Neural crest cell (in vitro differentiated cells): ENCODE results near the gene DIP2B. TPM values are rescaled to one million over a fixed set of nuclear protein-coding genes. Genes with fewer than 3 reads are reported as not detected.

Experiments used
- DNase-seq: peaks from one replicate; pipeline ENCODE4 v3.0.0; 2021; ENCODE audit warnings: low read depth, mixed read lengths, low spot score
- H3K27ac Mint-ChIP-seq: one replicate; pipeline ENCODE4 v1.8.0; 2021; ENCODE audit warnings: mild to moderate bottlenecking, mixed read lengths; ENCODE audit not compliant: unreplicated experiment
- H3K27me3 Mint-ChIP-seq: 2 replicates; pipeline ENCODE4 v1.8.0; 2021; ENCODE audit warnings: low read depth, mild to moderate bottlenecking, mixed read lengths
- H3K36me3 Mint-ChIP-seq: 2 replicates; pipeline ENCODE4 v1.8.0; 2021; ENCODE audit warnings: low read depth, mild to moderate bottlenecking, mixed read lengths
- H3K4me1 Mint-ChIP-seq: 2 replicates; pipeline ENCODE4 v1.8.0; 2021; ENCODE audit warnings: mixed read lengths
- H3K4me3 Mint-ChIP-seq: one replicate; pipeline ENCODE4 v1.8.0; 2021; ENCODE audit warnings: mild to moderate bottlenecking, mixed read lengths
- H3K9me3 Mint-ChIP-seq: 2 replicates; pipeline ENCODE4 v1.8.0; 2021; ENCODE audit warnings: mixed read lengths
- CTCF ChIP-seq: fragments of 200-600 bp; sonication (generic); conservative IDR thresholded peaks from 2 replicates; pipeline ENCODE4 v1.5.0; 2021; ENCODE audit warnings: antibody characterized with exemption, mild to moderate bottlenecking
- total RNA-seq: library from RNA; stranded (reverse); gene quantifications from 2 replicates; pipeline ENCODE4 v1.2.1, GENCODE V29; 2021

The DIP2B gene
- total RNA-seq, 1 donor from 2014 or later = 39.4 TPM

GRCh38 chr12:50621399-50622300 lies 116.9 kb downstream of the DIP2B start:
- no peak for DNase-seq
- Mint-ChIP-seq H3K4me3 (peak overlapping the region; percentile 0), H3K4me1 (peaks cover 45% of the 10 kb centered on the region), H3K27ac (peak overlapping the region; percentile 53), H3K9me3 (no peaks in the 10 kb centered on the region), H3K36me3 (no peaks in the 10 kb centered on the region), H3K27me3 (no peaks in the 10 kb centered on the region)
- no peak for TF ChIP-seq CTCF

GRCh38 chr12:50625029-50625925 lies 120.5 kb downstream of the DIP2B start:
- no peaks in the 10 kb centered on the region for H3K27me3 Mint-ChIP-seq
- no peak overlapping the region for H3K27ac Mint-ChIP-seq
- H3K4me3 Mint-ChIP-seq = no peak overlapping the region

GRCh38 chr12:50626026-50626425 lies 121.2 kb downstream of the DIP2B start:
- H3K36me3 Mint-ChIP-seq = peaks cover 7% of the 10 kb centered on the region
- H3K27me3 Mint-ChIP-seq = no peaks in the 10 kb centered on the region
- no peak overlapping the region for H3K27ac Mint-ChIP-seq
- no peaks in the 10 kb centered on the region for H3K9me3 Mint-ChIP-seq
- H3K4me1 Mint-ChIP-seq = peaks cover 26% of the 10 kb centered on the region
- no peak for TF ChIP-seq CTCF
- no peak overlapping the region for H3K4me3 Mint-ChIP-seq
- no peak for DNase-seq

More at GRCh38 chr12:50625029-50625925, 120.5 kb downstream of the DIP2B start:
- Mint-ChIP-seq H3K4me1 (peaks cover 34% of the 10 kb centered on the region), H3K9me3 (no peaks in the 10 kb centered on the region), H3K36me3 (peaks cover 7% of the 10 kb centered on the region)
- TF ChIP-seq CTCF = no peak
- no peak for DNase-seq

GRCh38 chr12:50627491-50627890 lies 122.7 kb downstream of the DIP2B start:
- no peaks in the 10 kb centered on the region for H3K27me3 Mint-ChIP-seq
- DNase-seq = no peak
- peaks cover 7% of the 10 kb centered on the region for H3K36me3 Mint-ChIP-seq
- TF ChIP-seq CTCF = no peak
- H3K4me3 Mint-ChIP-seq = no peak overlapping the region
- H3K9me3 Mint-ChIP-seq = no peaks in the 10 kb centered on the region
- peaks cover 14% of the 10 kb centered on the region for H3K4me1 Mint-ChIP-seq
- H3K27ac Mint-ChIP-seq = no peak overlapping the region

- no peak for DNase-seq
- Mint-ChIP-seq H3K9me3 (no peaks in the 10 kb centered on the region), H3K36me3 (peaks cover 7% of the 10 kb centered on the region), H3K4me3 (no peak overlapping the region), H3K27ac (no peak overlapping the region), H3K27me3 (no peaks in the 10 kb centered on the region), H3K4me1 (peaks cover 14% of the 10 kb centered on the region)
- no peak for TF ChIP-seq CTCF
Observed at GRCh38 chr12:50628394-50628793, 123.6 kb downstream of the DIP2B start.
